GM23338 (cell line): ENCODE data around the gene PER2. TPM values are rescaled to one million over a fixed set of nuclear protein-coding genes. Genes with fewer than 3 reads are reported as not detected.
"Not testable (repeated sequence)": the region's sequence is repeated elsewhere in the genome, so short reads cannot be mapped to it uniquely, and the experiment has no call there.

Source experiments
- ATAC-seq: fragments of 200-7000 bp; cut with Tn5 transposase; 3 replicates; pipeline ENCODE4 v1.9.1; 2020
- DNase-seq: peaks from one replicate; pipeline ENCODE4 v3.0.0-alpha.2; 2015; ENCODE audit warnings: low spot score
- H2AFZ ChIP-seq: fragments of 200-600 bp; sonication (generic); 2 replicates; pipeline ENCODE4 v1.8.0; 2016; ENCODE audit warnings: antibody characterized with exemption, mild to moderate bottlenecking, moderate library complexity
- H3F3A ChIP-seq: fragments of 200-600 bp; sonication (generic); replicated peaks from 2 replicates; pipeline ENCODE4 v1.8.0; 2017; ENCODE audit warnings: antibody characterized with exemption, mixed run types, low read depth
- H3K27ac ChIP-seq: fragments of 200-600 bp; sonication (generic); 2 replicates; pipeline ENCODE4 v1.6.1; 2016; ENCODE audit warnings: low read depth
- H3K27me3 ChIP-seq: fragments of 200-600 bp; sonication (generic); 2 replicates; pipeline ENCODE4 v1.8.0; 2016; ENCODE audit warnings: mild to moderate bottlenecking, mixed run types, moderate library complexity; ENCODE audit not compliant: insufficient read depth
- H3K36me3 ChIP-seq: fragments of 200-600 bp; sonication (generic); 2 replicates; pipeline ENCODE4 v1.8.0; 2016; ENCODE audit warnings: mild to moderate bottlenecking; ENCODE audit not compliant: insufficient read depth
- H3K4me1 ChIP-seq: fragments of 200-600 bp; sonication (generic); 2 replicates; pipeline ENCODE4 v1.8.0; 2016; ENCODE audit warnings: mild to moderate bottlenecking, moderate library complexity; ENCODE audit not compliant: insufficient read depth
- H3K4me2 ChIP-seq: fragments of 200-600 bp; sonication (generic); 2 replicates; pipeline ENCODE4 v1.7.1; 2017; ENCODE audit warnings: mixed run types
- H3K4me3 ChIP-seq: fragments of 200-600 bp; sonication (generic); 2 replicates; pipeline ENCODE4 v1.6.1; 2016; ENCODE audit warnings: mixed run types
- H3K79me2 ChIP-seq: fragments of 200-600 bp; sonication (generic); replicated peaks from 2 replicates; pipeline ENCODE4 v1.8.0; 2017; ENCODE audit warnings: mild to moderate bottlenecking; ENCODE audit not compliant: insufficient read depth
- H3K9me2 ChIP-seq: fragments of 200-600 bp; sonication (generic); 2 replicates; pipeline ENCODE4 v1.8.0; 2017; ENCODE audit not compliant: insufficient read depth
- H4K20me1 ChIP-seq: fragments of 200-600 bp; sonication (generic); replicated peaks from 2 replicates; pipeline ENCODE4 v1.8.0; 2017; ENCODE audit warnings: mild to moderate bottlenecking; ENCODE audit not compliant: insufficient read depth
- H3K27ac Mint-ChIP-seq: 2 replicates; pipeline ENCODE4 v1.8.0; 2020; ENCODE audit warnings: inconsistent platforms, mild to moderate bottlenecking, moderate library complexity, mixed read lengths
- H3K27me3 Mint-ChIP-seq: 3 replicates; pipeline ENCODE4 v1.8.0; 2022; ENCODE audit warnings: low read depth, mild to moderate bottlenecking, moderate library complexity, mixed read lengths, inconsistent platforms; ENCODE audit not compliant: insufficient read depth, poor library complexity
- H3K36me3 Mint-ChIP-seq: 3 replicates; pipeline ENCODE4 v1.8.0; 2021; ENCODE audit warnings: low read depth, mild to moderate bottlenecking, inconsistent platforms, moderate library complexity, mixed read lengths
- H3K4me1 Mint-ChIP-seq: 3 replicates; pipeline ENCODE4 v1.8.0; 2020; ENCODE audit warnings: mild to moderate bottlenecking, inconsistent platforms, mixed read lengths
- H3K4me3 Mint-ChIP-seq: 3 replicates; pipeline ENCODE4 v1.8.0; 2021; ENCODE audit warnings: moderate library complexity, mild to moderate bottlenecking, inconsistent platforms, mixed read lengths
- H3K9me3 Mint-ChIP-seq: 3 replicates; pipeline ENCODE4 v1.8.0; 2020; ENCODE audit warnings: moderate library complexity, mild to moderate bottlenecking, inconsistent platforms, mixed read lengths
- CREB1 ChIP-seq: fragments of 250-450 bp; sonication (Bioruptor Pico); IDR thresholded peaks from 2 replicates; pipeline ENCODE4 v1.5.0; 2020; ENCODE audit warnings: low read depth, mild to moderate bottlenecking, moderate library complexity
- CTCF ChIP-seq, 2 experiments: fragments of 200-600 bp in 1 of 2; sonication (generic) in 1 of 2; conservative IDR thresholded peaks; 2 replicates each; pipeline versions ENCODE4 v1.5.1 to v1.6.1; 2016 to 2017; ENCODE audit warnings: antibody characterized with exemption in 2 of 2, low read depth in 2 of 2, mild to moderate bottlenecking in 2 of 2, moderate library complexity in 1 of 2
- NANOG ChIP-seq: IDR thresholded peaks from 2 replicates; pipeline ENCODE4 v1.6.1; 2016; ENCODE audit warnings: antibody characterized with exemption, borderline replicate concordance
- POLR2AphosphoS5 ChIP-seq: IDR thresholded peaks from 2 replicates; pipeline ENCODE4 v1.6.1; 2016; ENCODE audit warnings: antibody characterized with exemption, low read depth
- REST ChIP-seq: IDR thresholded peaks from one replicate; pipeline ENCODE4 v1.6.1; 2018; ENCODE audit warnings: antibody characterized with exemption; ENCODE audit not compliant: unreplicated experiment
- ZNF331 ChIP-seq: fragments of 250-450 bp; sonication (Bioruptor Pico); IDR thresholded peaks from 2 replicates; pipeline ENCODE4 v1.5.0; 2020; ENCODE audit warnings: low read depth, mild to moderate bottlenecking, moderate library complexity
- ZNF462 ChIP-seq: fragments of 250-450 bp; sonication (Bioruptor Pico); IDR thresholded peaks from 2 replicates; pipeline ENCODE4 v1.5.0; 2020; ENCODE audit warnings: mild to moderate bottlenecking, moderate library complexity
- polyA plus RNA-seq: library from polyadenylated mRNA; unstranded; fragments of >200 nt; fragmentation: Nextera tagmentation; extraction: Ambion mirVana; gene quantifications from 2 replicates; pipeline ENCODE4 v1.2.1, GENCODE V29; 2016
- total RNA-seq: library from RNA; depleted of rRNA; stranded (reverse); fragments of >200 nt; shearing (Covaris generic); gene quantifications from 2 replicates; pipeline ENCODE4 v1.2.3, GENCODE V29; 2014

Gene PER2
- total and polyA plus RNA-seq, 2 experiments from 2014 or later = 2.2 to 4.6 TPM

- not testable (repeated sequence) for H3K36me3 Mint-ChIP-seq, H3K4me2 ChIP-seq, H3K4me3 Mint-ChIP-seq, H3F3A ChIP-seq, ATAC-seq, H3K9me3 Mint-ChIP-seq, H3K27me3 Mint-ChIP-seq, H3K27ac ChIP-seq, H3K4me3 ChIP-seq, H2AFZ ChIP-seq, H3K9me2 ChIP-seq, DNase-seq, H3K36me3 ChIP-seq, H4K20me1 ChIP-seq, H3K4me1 ChIP-seq, H3K4me1 Mint-ChIP-seq, H3K79me2 ChIP-seq, H3K27ac Mint-ChIP-seq, H3K27me3 ChIP-seq
These were observed 47.2 kb upstream of the PER2 start for GRCh38 chr2:238335591-238335990.

GRCh38 chr2:238334885-238335284, 46.5 kb upstream of the PER2 start:
- H3F3A ChIP-seq = no peaks in the 10 kb centered on the region
- no peak overlapping the region for H2AFZ ChIP-seq
- Mint-ChIP-seq H3K4me1 (no peaks in the 10 kb centered on the region; the same call in 2 of the 3 replicates), H3K4me3 (no peak overlapping the region), H3K9me3 (no peaks in the 10 kb centered on the region), H3K27me3 (peaks cover 2% of the 10 kb centered on the region), H3K36me3 (peaks cover 1% of the 10 kb centered on the region; the same call in 1 of the 3 replicates), H3K27ac (no peak overlapping the region)
- H4K20me1 ChIP-seq = peaks cover 5% of the 10 kb centered on the region
- DNase-seq = no peak
- no peaks in the 10 kb centered on the region for H3K4me1 ChIP-seq
- H3K4me2 ChIP-seq = no peak overlapping the region
- H3K79me2 ChIP-seq = peaks cover 5% of the 10 kb centered on the region; the same call in 1 of the 2 replicates
- no peak overlapping the region for H3K4me3 ChIP-seq
- H3K9me2 ChIP-seq = no peaks in the 10 kb centered on the region
- no peaks in the 10 kb centered on the region for H3K27me3 ChIP-seq
- TF ChIP-seq ZNF462 (CRISPR knock-in tag) (no peak), ZNF331 (CRISPR knock-in tag) (no peak), REST (no peak), NANOG (no peak), CREB1 (CRISPR knock-in tag) (no peak), CTCF (conservative IDR thresholded peaks at IDR 0.05; ENCODE audit: low read depth in 2 of 2) (no peak), POLR2AphosphoS5 (no peak)
- no peak for ATAC-seq
- no peaks in the 10 kb centered on the region for H3K36me3 ChIP-seq
- no peak overlapping the region for H3K27ac ChIP-seq
